Ovary (tissue), 9 donors: ENCODE results near the gene CNGA1. TPM values are rescaled to one million over a fixed set of nuclear protein-coding genes. Genes with fewer than 3 reads are reported as not detected.
"Not testable (repeated sequence)": the region's sequence is repeated elsewhere in the genome, so short reads cannot be mapped to it uniquely, and the experiment has no call there.

Source experiments
- DNase-seq, 5 donors: peaks; one replicate each; pipeline ENCODE4 v3.0.0-alpha.2; 2019 to 2020
- H3K27ac ChIP-seq, 2 donors: fragments of 200-600 bp; one replicate each; pipeline versions ENCODE4 v1.5.1 to v1.8.0; 2019 to 2022
- H3K27me3 ChIP-seq: fragments of 200-600 bp; one replicate; pipeline ENCODE4 v1.8.0; 2022
- H3K36me3 ChIP-seq: fragments of 200-600 bp; sonication (generic); one replicate; pipeline ENCODE4 v1.5.1; 2019
- H3K4me1 ChIP-seq: one replicate; pipeline ENCODE4 v1.8.1; 2013; ENCODE audit warnings: mild to moderate bottlenecking, moderate library complexity; ENCODE audit not compliant: insufficient read depth
- H3K4me3 ChIP-seq: fragments of 200-600 bp; sonication (generic); one replicate; pipeline ENCODE4 v1.5.1; 2017
- H3K9me3 ChIP-seq, 2 donors: fragments of 200-600 bp in 1 of 2; sonication (generic) in 1 of 2; one replicate each; pipeline versions ENCODE4 v1.5.1 to v1.8.1; 2013 to 2019; ENCODE audit warnings: mild to moderate bottlenecking in 1 of 2, moderate library complexity in 1 of 2
- EP300 ChIP-seq: sonication (generic); formaldehyde crosslinking; IDR thresholded peaks from one replicate; pipeline ENCODE4 v1.6.1; 2017; ENCODE audit warnings: antibody characterized with exemption
- POLR2A ChIP-seq: fragments of 450-650 bp; IDR thresholded peaks from one replicate; pipeline ENCODE4 v1.6.1; 2017; ENCODE audit warnings: antibody characterized with exemption, mild to moderate bottlenecking, moderate library complexity
- WGBS, 3 donors: extraction: QIAGEN DNeasy Blood & Tissue Kit in 1 of 3; methylation state at CpG; one replicate each; pipeline versions ENCODE4 v1.1.5 to v1.1.7; 2013 to 2017; 5-methylcytosine and 5-hydroxymethylcytosine counted together
- intact Hi-C, 4 donors: fragments of 100-400 bp; cut with DNase I; formaldehyde crosslinking; loops; one replicate each; pipeline versions ENCODE4 v1.11.0 to v1.15.1; 2022 to 2023
- polyA plus RNA-seq, 2 donors: library from polyadenylated mRNA; stranded (reverse); fragments of 200-250 nt in 1 of 2; fragments of 350-450 nt in 1 of 2; fragmentation: Illumina TruSeq in 1 of 2; extraction: RNeasy Lipid Tissue Mini Kit (QIAGEN cat#74804) in 1 of 2; gene quantifications; one replicate each; pipeline ENCODE4 v1.2.3, GENCODE V29; 2013 to 2014
- total RNA-seq, 7 donors: library from RNA; depleted of rRNA in 2 of 7; stranded (reverse); fragments of >200 nt in 2 of 7; fragmentation: NEBNext Ultra II Directional in 3 of 7; extraction: Animal tissue kit (Norgen Biotek cat#: 25700) in 3 of 7; gene quantifications; one replicate each; pipeline versions ENCODE4 v1.1.0 to v1.2.4, GENCODE V29; 2016 to 2023
- TF ChIP-seq, protein P1 (sequence below), 3 donors: fragments of 450-650 bp in 2 of 3; fragments of 200-600 bp in 1 of 3; IDR thresholded peaks; one replicate each; pipeline versions ENCODE4 v1.5.1 to v1.8.0; 2016 to 2022; ENCODE audit warnings: antibody characterized with exemption in 3 of 3, mild to moderate bottlenecking in 1 of 3
- donor health status: DM: no; HTN: no; CAD: no; lungs with moderate emphysema.
- donor health status: DM: no; HTN: no; CAD: no.
- donor health status: Bipolar disorder and iron deficiency.
- donor health status: DM: yes; HTN: yes; CAD: no.
- donor health status: DM: no; HTN: no; CAD: no.
- donor health status: DM: yes; HTN: yes; CAD: no.

CNGA1 gene
- total and polyA plus RNA-seq, 9 donors = 0.02 to 1.0 (median 0.11) TPM; not detected in 4

DNA sequence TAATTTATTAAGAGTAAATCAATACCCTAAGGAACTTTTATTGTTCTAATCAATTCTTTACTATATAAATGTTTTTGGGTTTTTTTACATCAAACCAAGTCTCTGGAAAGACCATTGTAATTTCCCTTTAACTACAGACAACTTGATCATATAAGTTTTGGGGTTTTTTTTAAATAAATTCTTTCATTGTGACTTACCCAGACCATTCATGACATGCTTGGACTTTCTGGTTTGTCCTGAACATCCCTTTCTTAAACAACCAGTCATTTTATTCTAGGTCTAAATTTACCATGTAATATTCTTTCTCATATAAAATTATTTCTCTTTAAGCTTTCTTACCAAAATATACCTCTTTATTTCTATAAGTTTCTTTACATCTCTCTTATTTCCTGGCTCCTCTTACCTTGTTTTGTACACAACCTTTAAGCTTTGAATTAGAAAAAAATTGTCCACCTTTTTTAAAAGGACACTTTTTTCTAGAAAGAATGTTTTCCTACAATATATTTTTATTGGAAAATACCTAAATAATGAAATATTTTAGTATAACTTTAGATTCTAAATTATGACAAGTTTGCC, 8.4 kb downstream of the CNGA1 start:
- intact Hi-C loops = no loop called here
- H3K27me3 ChIP-seq = no peaks in the 10 kb centered on the region
- no peaks in the 10 kb centered on the region for H3K4me1 ChIP-seq
- no peak overlapping the region for H3K4me3 ChIP-seq
- DNase-seq = no peak
- H3K27ac ChIP-seq = no peak overlapping the region
- no peaks in the 10 kb centered on the region for H3K36me3 ChIP-seq
- H3K9me3 ChIP-seq = no peaks in the 10 kb centered on the region
- no peak for TF ChIP-seq EP300
- TF ChIP-seq POLR2A = no peak
- TF ChIP-seq, protein P1, sequence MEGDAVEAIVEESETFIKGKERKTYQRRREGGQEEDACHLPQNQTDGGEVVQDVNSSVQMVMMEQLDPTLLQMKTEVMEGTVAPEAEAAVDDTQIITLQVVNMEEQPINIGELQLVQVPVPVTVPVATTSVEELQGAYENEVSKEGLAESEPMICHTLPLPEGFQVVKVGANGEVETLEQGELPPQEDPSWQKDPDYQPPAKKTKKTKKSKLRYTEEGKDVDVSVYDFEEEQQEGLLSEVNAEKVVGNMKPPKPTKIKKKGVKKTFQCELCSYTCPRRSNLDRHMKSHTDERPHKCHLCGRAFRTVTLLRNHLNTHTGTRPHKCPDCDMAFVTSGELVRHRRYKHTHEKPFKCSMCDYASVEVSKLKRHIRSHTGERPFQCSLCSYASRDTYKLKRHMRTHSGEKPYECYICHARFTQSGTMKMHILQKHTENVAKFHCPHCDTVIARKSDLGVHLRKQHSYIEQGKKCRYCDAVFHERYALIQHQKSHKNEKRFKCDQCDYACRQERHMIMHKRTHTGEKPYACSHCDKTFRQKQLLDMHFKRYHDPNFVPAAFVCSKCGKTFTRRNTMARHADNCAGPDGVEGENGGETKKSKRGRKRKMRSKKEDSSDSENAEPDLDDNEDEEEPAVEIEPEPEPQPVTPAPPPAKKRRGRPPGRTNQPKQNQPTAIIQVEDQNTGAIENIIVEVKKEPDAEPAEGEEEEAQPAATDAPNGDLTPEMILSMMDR (IDR thresholded peaks at IDR 0.05) = no peak

DNA sequence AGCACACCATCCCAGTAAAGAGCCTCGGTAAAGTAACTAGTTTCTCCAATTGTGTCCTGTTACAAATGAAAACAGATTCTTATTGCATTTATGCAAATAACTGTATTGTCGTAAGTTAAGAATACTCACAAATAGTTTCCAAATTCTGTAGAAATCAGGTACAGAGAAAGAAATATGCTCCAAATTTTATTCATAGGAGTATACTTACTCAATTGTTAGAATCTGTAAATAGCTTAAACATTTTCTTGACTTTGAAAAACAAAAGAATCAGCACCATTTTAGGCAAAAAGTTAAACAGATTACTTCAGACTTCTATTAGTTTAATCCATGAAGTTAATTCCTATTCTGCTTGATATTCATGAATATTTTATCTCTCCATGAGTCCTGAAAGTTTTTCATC, 10.7 kb downstream of the CNGA1 start:
- intact Hi-C loops = no loop called here

DNA sequence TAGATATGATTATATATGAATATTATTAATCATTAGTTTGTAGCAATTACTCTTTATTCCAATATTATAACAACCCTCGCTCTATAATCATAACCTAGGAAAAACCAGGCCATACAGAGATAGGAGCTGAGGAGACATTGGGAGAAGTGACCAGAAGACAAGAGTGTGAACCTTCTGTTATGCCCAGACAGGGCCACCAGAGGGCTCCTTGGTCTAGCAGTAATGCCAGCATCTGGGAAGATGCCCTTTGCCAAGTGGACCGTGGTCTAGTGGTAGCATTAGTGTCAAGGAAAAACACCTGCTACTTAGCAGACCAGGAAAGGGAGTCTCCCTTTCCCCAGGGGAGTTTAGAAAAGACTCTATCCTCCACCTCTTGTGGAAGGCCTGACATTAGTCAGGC, 12.9 kb downstream of the CNGA1 start:
- DNase-seq, H3K36me3 ChIP-seq, H3K27ac ChIP-seq, H3K9me3 ChIP-seq, H3K27me3 ChIP-seq, H3K4me1 ChIP-seq, H3K4me3 ChIP-seq, intact Hi-C loops: not testable (repeated sequence)
- WGBS, 3 donors = 58 to 64% (median 59%) methylated on average over 2 of the region's 2 CpGs

More for the DNA sequence above, 10.7 kb downstream of the CNGA1 start:
- WGBS, 3 donors = 89 to 93% (median 93%) methylated on average over 2 of the region's 2 CpGs
- H3K4me1 ChIP-seq = no peaks in the 10 kb centered on the region
- TF ChIP-seq POLR2A = no peak
- TF ChIP-seq, protein P1 (IDR thresholded peaks at IDR 0.05) = no peak
- no peak for TF ChIP-seq EP300
- no peak for DNase-seq
- H3K27me3 ChIP-seq = no peaks in the 10 kb centered on the region
- H3K9me3 ChIP-seq = no peaks in the 10 kb centered on the region
- H3K4me3 ChIP-seq = no peak overlapping the region
- no peaks in the 10 kb centered on the region for H3K36me3 ChIP-seq
- no peak overlapping the region for H3K27ac ChIP-seq

- H3K27me3 ChIP-seq = no peaks in the 10 kb centered on the region
- no peak overlapping the region for H3K4me3 ChIP-seq
- H3K27ac ChIP-seq = no peak overlapping the region
- no peaks in the 10 kb centered on the region for H3K36me3 ChIP-seq
- no peaks in the 10 kb centered on the region for H3K9me3 ChIP-seq
- DNase-seq = no peak
- TF ChIP-seq POLR2A (no peak), EP300 (no peak)
- TF ChIP-seq, protein P1 (IDR thresholded peaks at IDR 0.05) = no peak
- 83 to 95% (median 88%) methylated on average over 1 of the region's 1 CpG for WGBS, 3 donors
- intact Hi-C loops = no loop called here
- no peaks in the 10 kb centered on the region for H3K4me1 ChIP-seq
Observed at GRCh38 chr4:48002267-48002666, 14.2 kb downstream of the CNGA1 start.

DNA sequence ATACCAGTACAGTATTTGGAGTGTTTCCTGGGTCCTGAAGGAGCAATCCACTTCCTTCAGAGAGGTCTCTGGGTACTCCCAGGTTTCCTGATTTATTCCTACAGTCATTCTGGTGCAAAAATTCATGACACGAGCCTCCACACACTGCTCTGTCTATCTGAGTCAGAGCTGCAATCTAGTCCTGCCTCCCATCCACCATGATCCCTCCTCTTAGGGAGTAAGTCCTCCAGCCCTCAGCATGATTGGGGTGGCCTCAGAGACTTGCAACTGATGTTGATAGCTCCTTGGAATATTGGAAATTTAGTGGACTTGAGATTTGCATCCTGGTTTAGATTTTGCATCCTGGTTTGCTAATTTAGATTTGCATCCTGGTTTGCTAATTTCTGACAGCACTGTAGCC, 20.5 kb downstream of the CNGA1 start:
- Histone ChIP-seq H3K4me1 (no peaks in the 10 kb centered on the region), H3K9me3 (no peaks in the 10 kb centered on the region), H3K36me3 (no peaks in the 10 kb centered on the region), H3K27ac (no peak overlapping the region), H3K4me3 (no peak overlapping the region), H3K27me3 (no peaks in the 10 kb centered on the region)
- TF ChIP-seq, protein P1 (IDR thresholded peaks at IDR 0.05) = no peak
- WGBS, 3 donors = 59 to 65% (median 61%) methylated on average over 1 of the region's 1 CpG
- no peak for DNase-seq
- intact Hi-C loops = no loop called here

DNA sequence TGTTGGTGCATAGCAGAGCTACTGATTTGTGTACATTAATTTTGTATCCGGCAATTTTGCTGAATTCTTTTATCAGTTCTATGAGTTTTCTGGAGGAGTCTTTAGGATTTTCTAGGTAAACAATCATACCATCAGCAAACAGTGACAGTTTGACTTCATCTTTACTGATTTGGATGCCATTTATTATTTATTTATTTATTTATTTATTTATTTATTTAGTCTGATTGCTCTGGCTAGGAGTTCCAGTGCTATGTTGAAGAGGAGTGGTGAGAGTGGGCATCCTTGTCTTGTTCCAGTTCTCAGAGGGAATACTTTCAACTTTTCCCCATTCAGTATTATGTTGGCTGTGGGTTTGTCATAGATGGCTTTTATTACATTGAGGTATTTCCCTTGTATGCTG, 24.0 kb downstream of the CNGA1 start:
- intact Hi-C loops, H3K4me3 ChIP-seq, H3K36me3 ChIP-seq, H3K9me3 ChIP-seq, H3K4me1 ChIP-seq, DNase-seq, H3K27ac ChIP-seq, H3K27me3 ChIP-seq: not testable (repeated sequence)
- WGBS, 3 donors = 93 to 97% (median 96%) methylated on average over 1 of the region's 1 CpG
